ENCODE data around the gene GDNF.

GDNF gene

GRCh38 chr5:37846786-37847310, 7.0 kb upstream of the GDNF start:
- no peak for DNase-seq (ENCODE audit: low read depth)

- no peak for DNase-seq (ENCODE audit: low read depth)
Measured at GRCh38 chr5:37844009-37844408, 4.2 kb upstream of the GDNF start.

- no peak for DNase-seq (ENCODE audit: low read depth)
Measured at GRCh38 chr5:37842048-37842447, 2.2 kb upstream of the GDNF start.

GRCh38 chr5:37841203-37841602, 1.4 kb upstream of the GDNF start:
- no peak for DNase-seq (ENCODE audit: low read depth)

GRCh38 chr5:37840053-37841034, 503 bp upstream of the GDNF start:
- DNase-seq (ENCODE audit: low read depth): no peak

GRCh38 chr5:37838933-37839341, 904 bp downstream of the GDNF start:
- DNase-seq (ENCODE audit: low read depth): no peak

- no peak for DNase-seq (ENCODE audit: low read depth)
Measured at GRCh38 chr5:37838152-37838932, 1.5 kb downstream of the GDNF start.

- DNase-seq (ENCODE audit: low read depth): peak; percentile 39
Measured at GRCh38 chr5:37837414-37838032, 2.3 kb downstream of the GDNF start.

GRCh38 chr5:37836592-37837413, 3.0 kb downstream of the GDNF start:
- DNase-seq (ENCODE audit: low read depth): no peak

- DNase-seq (ENCODE audit: low read depth): no peak
Measured at GRCh38 chr5:37836235-37836591, 3.6 kb downstream of the GDNF start.

- DNase-seq (ENCODE audit: low read depth): no peak
Measured at GRCh38 chr5:37835380-37835973, 4.4 kb downstream of the GDNF start.

- no peak for DNase-seq (ENCODE audit: low read depth)
Measured at GRCh38 chr5:37834542-37835379, 5.1 kb downstream of the GDNF start.

- no peak for DNase-seq (ENCODE audit: low read depth)
Measured at GRCh38 chr5:37833990-37834389, 5.9 kb downstream of the GDNF start.

GRCh38 chr5:37831821-37832534, 7.9 kb downstream of the GDNF start:
- DNase-seq (ENCODE audit: low read depth): no peak

GRCh38 chr5:37830348-37830747, 9.5 kb downstream of the GDNF start:
- no peak for DNase-seq (ENCODE audit: low read depth)

GRCh38 chr5:37825334-37825915, 14.4 kb downstream of the GDNF start:
- no peak for DNase-seq (ENCODE audit: low read depth)

- DNase-seq (ENCODE audit: low read depth): no peak
Measured at GRCh38 chr5:37823433-37824152, 16.2 kb downstream of the GDNF start.

- DNase-seq (ENCODE audit: low read depth): no peak
Measured at GRCh38 chr5:37816883-37817282, 23.0 kb downstream of the GDNF start.
